M059J (cell line): ENCODE results near the gene SPOUT1. TPM values are rescaled to one million over a fixed set of nuclear protein-coding genes. Genes with fewer than 3 reads are reported as not detected.

Experiments
- DNase-seq: peaks from one replicate; pipeline ENCODE4 v3.0.0-alpha.2; 2012; ENCODE audit warnings: low read depth
- total RNA-seq: library from RNA; depleted of rRNA; stranded (reverse); fragments of >200 nt; shearing (Covaris generic); gene quantifications from 2 replicates; pipeline ENCODE4 v1.2.3, GENCODE V29; 2014

Gene SPOUT1
- total RNA-seq, 1 experiment from 2014 or later = 37.2 TPM

GRCh38 chr9:128836509-128837145 is 7.0 kb upstream of the SPOUT1 start:
- DNase-seq = no peak

GRCh38 chr9:128835246-128836210 is 5.9 kb upstream of the SPOUT1 start:
- DNase-seq = no peak

GRCh38 chr9:128833696-128834095 is 4.1 kb upstream of the SPOUT1 start:
- DNase-seq = no peak

GRCh38 chr9:128828719-128829452 is 708 bp downstream of the SPOUT1 start:
- no peak for DNase-seq

GRCh38 chr9:128828267-128828666 is 1.3 kb downstream of the SPOUT1 start:
- DNase-seq = no peak

- no peak for DNase-seq
These were observed 3.5 kb downstream of the SPOUT1 start for GRCh38 chr9:128825923-128826700.

- no peak for DNase-seq
These were observed 4.7 kb downstream of the SPOUT1 start for GRCh38 chr9:128824911-128825310.

GRCh38 chr9:128823903-128824406 is 5.6 kb downstream of the SPOUT1 start:
- no peak for DNase-seq

GRCh38 chr9:128823362-128823902 is 6.2 kb downstream of the SPOUT1 start:
- DNase-seq = no peak

GRCh38 chr9:128822407-128823042 is 7.1 kb downstream of the SPOUT1 start:
- DNase-seq = no peak

- DNase-seq = no peak
These were observed 7.8 kb downstream of the SPOUT1 start for GRCh38 chr9:128821584-128822406.

- no peak for DNase-seq
These were observed 8.7 kb downstream of the SPOUT1 start for GRCh38 chr9:128820665-128821583.

GRCh38 chr9:128819716-128820664 is 9.6 kb downstream of the SPOUT1 start:
- no peak for DNase-seq

GRCh38 chr9:128818839-128819715 is 10.5 kb downstream of the SPOUT1 start:
- DNase-seq = peak; percentile 33

- peak; percentile 96 for DNase-seq
These were observed 11.3 kb downstream of the SPOUT1 start, which contains the start of gene ENDOG for GRCh38 chr9:128818099-128818838. Gene ENDOG, plus strand, starts transcription at chr9:128818500. Its CDS starts 185 bp downstream, at chr9:128818685.
